ENCODE data around the gene ACP3.

Gene ACP3

DNA sequence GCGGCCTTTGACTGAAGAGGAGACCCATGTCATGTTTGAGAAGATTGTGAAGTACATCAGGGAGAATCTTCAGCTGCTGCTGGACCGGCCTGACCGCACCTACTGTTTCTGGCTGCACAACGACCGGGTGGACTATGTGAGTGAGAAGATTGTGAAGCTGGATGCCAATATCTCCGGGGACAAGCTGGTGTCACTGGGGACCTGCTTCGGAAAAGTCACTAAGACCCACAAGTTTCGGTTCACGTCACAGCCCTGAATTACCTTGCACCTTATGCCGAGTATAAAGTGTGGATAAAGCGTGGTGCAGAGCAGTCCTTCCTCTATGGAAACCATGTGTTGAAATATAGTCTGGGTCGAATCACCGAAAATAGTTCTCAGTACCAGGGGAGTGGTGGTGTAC lies 84.0 kb downstream of the ACP3 start:
- DNase-seq = no peak
- intact Hi-C loops (cut with DNase I) = no loop called here

DNA sequence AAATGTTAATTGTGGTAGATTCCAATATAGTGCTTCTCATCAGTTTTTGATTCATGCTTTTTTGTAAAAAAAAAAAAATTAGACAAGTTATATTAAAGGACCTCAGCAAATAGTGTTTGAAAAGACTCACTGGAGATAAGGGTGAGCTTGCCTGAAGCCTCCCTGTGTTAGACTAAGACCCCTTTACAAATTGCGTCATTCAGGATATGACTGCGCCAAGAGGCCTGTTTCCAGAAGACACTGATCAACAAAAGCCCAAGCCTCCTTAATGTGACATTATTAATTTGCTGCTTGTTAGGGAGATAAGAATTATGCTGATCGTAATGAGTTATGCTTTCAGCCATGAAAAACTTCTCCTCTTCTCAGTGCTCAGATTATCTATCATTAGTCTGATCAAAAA lies 87.1 kb downstream of the ACP3 start:
- DNase-seq = no peak
- intact Hi-C loops (cut with DNase I) = no loop called here

DNA sequence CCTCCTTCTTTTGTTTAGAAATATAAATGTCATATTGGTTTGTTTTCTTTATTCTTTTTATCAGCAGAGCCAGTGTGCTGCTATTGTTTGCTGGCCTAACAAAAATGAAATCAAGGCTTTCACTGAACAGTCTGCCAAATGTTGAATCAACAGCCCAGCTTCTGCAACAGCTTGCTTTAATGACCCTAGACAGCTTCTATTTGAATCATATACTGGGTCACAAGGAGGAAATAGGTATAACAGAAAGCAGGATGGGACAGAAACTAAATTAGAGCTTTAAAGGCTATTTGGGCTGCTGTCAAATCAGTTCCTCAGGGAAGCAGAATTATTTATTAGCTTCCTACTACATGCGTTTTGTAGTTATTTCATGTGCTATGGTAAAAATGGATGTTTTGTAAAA lies 88.0 kb downstream of the ACP3 start:
- intact Hi-C loops (cut with DNase I) = no loop called here

DNA sequence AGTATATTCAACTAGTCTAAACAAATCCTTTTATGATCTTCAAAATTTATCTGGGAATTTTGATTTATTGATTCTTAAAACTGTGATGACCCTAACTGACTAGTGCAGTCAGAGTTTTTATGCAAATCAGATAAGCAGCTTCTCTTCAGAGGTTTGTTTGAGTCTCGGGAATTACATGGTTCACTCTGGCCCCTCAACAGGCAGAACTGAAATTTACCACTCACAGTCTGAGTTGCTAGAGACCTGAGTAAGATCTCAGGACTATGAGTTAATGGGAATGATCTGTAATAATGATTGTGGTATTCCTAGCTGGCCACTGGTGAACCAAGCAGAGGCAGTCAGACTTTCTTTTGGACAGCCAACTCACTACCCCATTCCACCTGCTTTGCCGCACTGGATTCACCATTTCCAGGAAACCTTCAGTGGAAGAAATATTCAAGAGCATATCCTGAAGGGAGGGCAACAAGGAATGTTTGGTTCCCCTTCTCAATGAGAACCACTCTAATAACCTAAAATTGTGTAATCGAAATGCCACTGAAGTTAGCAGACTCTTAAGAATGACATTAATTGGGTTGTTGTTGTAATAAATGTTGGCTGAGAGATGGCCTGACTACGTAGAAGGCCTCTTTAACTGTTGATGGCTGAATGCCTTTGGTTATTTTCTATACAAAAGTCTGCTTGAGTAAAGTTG lies 88.5 kb downstream of the ACP3 start:
- intact Hi-C loops (cut with DNase I) = no loop called here
- DNase-seq = no peak

More for the DNA sequence above, 88.0 kb downstream of the ACP3 start:
- no peak for DNase-seq

DNA sequence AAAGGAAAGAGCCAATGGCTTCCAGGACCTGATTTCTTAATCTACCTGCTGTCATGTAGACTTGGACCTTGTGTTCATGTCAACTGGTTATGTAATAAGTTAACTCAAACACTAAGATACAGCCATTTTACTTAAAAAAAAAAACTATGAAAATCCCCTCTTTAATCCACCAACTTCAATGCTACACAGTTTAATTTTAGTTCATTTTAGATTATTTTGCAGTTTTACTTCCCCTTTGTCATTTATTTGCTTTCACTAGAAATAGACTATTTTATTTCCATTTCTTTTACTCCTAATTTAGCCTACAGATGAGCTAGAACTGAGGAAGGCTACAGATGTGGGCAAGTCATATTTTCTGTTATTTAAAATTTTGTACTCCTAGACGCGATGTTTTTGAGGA lies 89.4 kb downstream of the ACP3 start:
- DNase-seq = no peak
- intact Hi-C loops (cut with DNase I) = no loop called here

DNA sequence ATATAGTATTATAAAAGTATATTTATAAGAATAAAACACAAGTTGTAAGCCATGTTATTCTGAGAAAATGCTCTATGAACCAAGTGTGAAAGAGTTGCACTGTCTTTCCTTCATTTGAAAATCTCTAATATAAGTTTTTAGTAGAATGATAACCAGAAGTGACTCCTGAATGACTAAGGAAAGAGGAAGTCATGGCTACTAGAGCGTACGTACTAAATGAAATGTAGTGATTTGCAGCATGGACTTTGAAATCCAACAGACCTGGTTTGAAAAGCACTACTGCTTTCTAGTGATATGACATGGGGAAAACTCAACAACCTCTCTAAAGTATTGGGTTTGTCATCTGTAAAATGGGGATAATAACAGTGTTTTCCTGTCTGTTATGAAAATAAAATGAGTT lies 89.8 kb downstream of the ACP3 start:
- intact Hi-C loops (cut with DNase I) = no loop called here
- DNase-seq = no peak
